Fibroblast of the aortic adventitia (primary cell): ENCODE measurements around the gene KCNJ6. TPM values are rescaled to one million over a fixed set of nuclear protein-coding genes. Genes with fewer than 3 reads are reported as not detected.

ENCODE experiments used
- DNase-seq: peaks from one replicate; pipeline ENCODE4 v3.0.0-alpha.2; 2010; ENCODE audit warnings: low read depth
- H3K4me3 ChIP-seq: 2 replicates; pipeline ENCODE4 v1.5.1; 2011; ENCODE audit warnings: low read depth, mild to moderate bottlenecking, control low read depth, low read length, moderate library complexity
- CTCF ChIP-seq: IDR thresholded peaks from 2 replicates; pipeline ENCODE4 v1.5.1; 2011; ENCODE audit warnings: mild to moderate bottlenecking, low read length, control low read depth, inconsistent platforms; ENCODE audit not compliant: insufficient read depth
- total RNA-seq: library from RNA; depleted of rRNA; stranded (reverse); fragments of >200 nt; gene quantifications from 2 replicates; pipeline ENCODE4 v1.2.3, GENCODE V29; 2012; ENCODE audit warnings: low replicate concordance

KCNJ6 gene
- total RNA-seq, 1 donor: under 0.01 TPM

- no peak overlapping the region for H3K4me3 ChIP-seq
- no peak for DNase-seq
- TF ChIP-seq CTCF: no peak
These were observed 300.3 kb downstream of the KCNJ6 start for GRCh38 chr21:37615962-37616361.

GRCh38 chr21:37614351-37614875 lies 301.8 kb downstream of the KCNJ6 start:
- DNase-seq: no peak
- H3K4me3 ChIP-seq: no peak overlapping the region
- TF ChIP-seq CTCF: no peak

GRCh38 chr21:37607081-37607480 lies 309.2 kb downstream of the KCNJ6 start:
- no peak for DNase-seq
- no peak for TF ChIP-seq CTCF
- no peak overlapping the region for H3K4me3 ChIP-seq

GRCh38 chr21:37606549-37606948 lies 309.7 kb downstream of the KCNJ6 start:
- DNase-seq: no peak
- no peak for TF ChIP-seq CTCF
- H3K4me3 ChIP-seq: no peak overlapping the region

- H3K4me3 ChIP-seq: no peak overlapping the region
- no peak for DNase-seq
- no peak for TF ChIP-seq CTCF
These were observed 311.3 kb downstream of the KCNJ6 start for GRCh38 chr21:37605006-37605405.

GRCh38 chr21:37603129-37603528 lies 313.1 kb downstream of the KCNJ6 start:
- no peak for TF ChIP-seq CTCF
- H3K4me3 ChIP-seq: no peak overlapping the region
- DNase-seq: no peak

- TF ChIP-seq CTCF: no peak
- no peak overlapping the region for H3K4me3 ChIP-seq
- no peak for DNase-seq
These were observed 314.3 kb downstream of the KCNJ6 start for GRCh38 chr21:37601915-37602314.
